GM10847 (cell line): ENCODE data around the gene MSI2.

Experiments
- POLR2A ChIP-seq: IDR thresholded peaks from 2 replicates; pipeline ENCODE4 v1.6.1; 2011; ENCODE audit not compliant: insufficient read length; ENCODE audit errors: extremely low read depth

MSI2 gene

GRCh38 chr17:57311281-57312216 is 55.2 kb downstream of the MSI2 start:
- no peak for TF ChIP-seq POLR2A

DNA sequence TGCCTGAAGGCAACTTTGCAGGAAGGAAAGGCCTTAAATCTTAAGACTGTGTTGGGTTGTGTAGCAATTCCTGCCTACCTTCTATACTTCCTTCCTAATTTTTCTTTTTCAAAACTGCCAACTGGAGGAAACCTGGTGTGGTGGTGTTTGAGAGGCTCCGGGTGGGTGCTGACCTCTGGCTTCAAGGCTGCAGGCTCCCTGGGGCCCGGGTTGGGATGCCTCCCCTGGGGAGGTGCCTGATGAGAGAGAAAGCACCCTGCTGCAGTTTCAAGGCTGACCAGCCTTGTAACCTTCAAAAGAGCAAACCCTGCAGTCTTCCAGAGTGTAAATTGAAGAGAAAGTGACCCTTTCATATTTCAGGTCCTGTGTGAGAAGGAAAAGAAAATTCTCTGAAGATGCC is 55.9 kb downstream of the MSI2 start:
- no peak for TF ChIP-seq POLR2A

GRCh38 chr17:57313097-57313835 is 56.9 kb downstream of the MSI2 start:
- no peak for TF ChIP-seq POLR2A

- TF ChIP-seq POLR2A = no peak
Measured at GRCh38 chr17:57315061-57316015, 59.0 kb downstream of the MSI2 start.

GRCh38 chr17:57316361-57316760 is 60.0 kb downstream of the MSI2 start:
- no peak for TF ChIP-seq POLR2A

GRCh38 chr17:57317079-57317478 is 60.8 kb downstream of the MSI2 start:
- TF ChIP-seq POLR2A = no peak

- TF ChIP-seq POLR2A = no peak
Measured at GRCh38 chr17:57318913-57319312, 62.6 kb downstream of the MSI2 start.

DNA sequence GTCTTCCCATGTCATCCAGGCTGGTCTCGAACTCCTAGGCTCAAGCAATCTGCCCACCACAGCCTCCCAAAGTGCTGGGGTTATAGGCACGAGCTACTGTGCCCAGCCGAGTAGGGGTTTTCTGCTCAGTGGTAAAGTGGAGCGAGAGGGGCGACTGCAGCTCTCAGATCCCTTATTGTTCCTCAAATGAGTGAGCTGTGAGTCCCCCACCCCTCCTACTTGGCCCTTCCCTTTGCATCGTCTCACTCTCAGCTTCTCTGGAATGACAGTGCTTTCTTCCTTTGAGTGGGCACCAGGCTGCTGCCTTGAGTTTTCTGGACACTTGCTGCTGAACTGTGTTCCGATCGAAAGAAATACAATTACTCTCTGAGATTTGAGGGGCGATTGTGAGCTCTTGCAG is 63.5 kb downstream of the MSI2 start:
- TF ChIP-seq POLR2A = no peak

- no peak for TF ChIP-seq POLR2A
Measured at GRCh38 chr17:57323391-57323790, 67.1 kb downstream of the MSI2 start.

GRCh38 chr17:57324060-57324459 is 67.7 kb downstream of the MSI2 start:
- no peak for TF ChIP-seq POLR2A

DNA sequence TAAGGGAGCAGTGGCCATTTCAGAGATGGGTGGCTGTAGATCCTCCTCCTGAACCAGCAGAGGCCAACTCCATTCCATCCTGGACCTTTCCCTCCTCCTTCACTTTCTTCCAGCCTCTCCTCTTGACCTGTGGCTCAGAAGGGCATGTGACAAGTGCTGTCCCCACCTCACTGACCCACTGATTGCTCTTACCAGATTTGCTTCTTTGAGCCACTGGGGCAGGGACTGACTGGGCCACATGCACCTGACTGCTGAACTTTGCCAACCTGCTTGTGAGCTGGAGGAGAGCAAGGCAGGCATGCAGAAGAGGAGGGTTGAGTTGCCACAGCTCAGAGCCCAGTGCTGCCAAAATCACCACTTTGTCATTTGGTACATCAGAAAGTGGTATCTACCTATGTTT is 68.3 kb downstream of the MSI2 start:
- TF ChIP-seq POLR2A = no peak

DNA sequence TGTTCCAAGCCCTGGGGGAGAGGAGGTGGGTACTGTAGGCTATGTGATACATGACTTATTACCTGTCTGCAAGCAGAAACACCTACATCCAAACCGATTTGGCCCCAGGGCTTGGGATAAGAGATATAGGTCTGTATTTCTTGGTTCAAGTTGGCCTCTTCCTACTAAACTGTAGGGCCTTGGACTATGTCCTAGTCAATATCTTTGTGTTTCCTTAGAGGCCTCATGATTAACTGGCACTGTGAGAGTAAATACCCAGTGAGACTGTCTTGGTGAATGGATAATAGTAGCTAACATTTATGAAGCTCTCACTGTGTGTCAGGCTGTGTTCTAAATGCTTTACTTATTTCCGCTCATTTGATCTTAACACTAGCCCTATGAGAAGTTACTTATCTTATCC is 70.0 kb downstream of the MSI2 start:
- no peak for TF ChIP-seq POLR2A

GRCh38 chr17:57326764-57327163 is 70.4 kb downstream of the MSI2 start:
- TF ChIP-seq POLR2A = no peak

DNA sequence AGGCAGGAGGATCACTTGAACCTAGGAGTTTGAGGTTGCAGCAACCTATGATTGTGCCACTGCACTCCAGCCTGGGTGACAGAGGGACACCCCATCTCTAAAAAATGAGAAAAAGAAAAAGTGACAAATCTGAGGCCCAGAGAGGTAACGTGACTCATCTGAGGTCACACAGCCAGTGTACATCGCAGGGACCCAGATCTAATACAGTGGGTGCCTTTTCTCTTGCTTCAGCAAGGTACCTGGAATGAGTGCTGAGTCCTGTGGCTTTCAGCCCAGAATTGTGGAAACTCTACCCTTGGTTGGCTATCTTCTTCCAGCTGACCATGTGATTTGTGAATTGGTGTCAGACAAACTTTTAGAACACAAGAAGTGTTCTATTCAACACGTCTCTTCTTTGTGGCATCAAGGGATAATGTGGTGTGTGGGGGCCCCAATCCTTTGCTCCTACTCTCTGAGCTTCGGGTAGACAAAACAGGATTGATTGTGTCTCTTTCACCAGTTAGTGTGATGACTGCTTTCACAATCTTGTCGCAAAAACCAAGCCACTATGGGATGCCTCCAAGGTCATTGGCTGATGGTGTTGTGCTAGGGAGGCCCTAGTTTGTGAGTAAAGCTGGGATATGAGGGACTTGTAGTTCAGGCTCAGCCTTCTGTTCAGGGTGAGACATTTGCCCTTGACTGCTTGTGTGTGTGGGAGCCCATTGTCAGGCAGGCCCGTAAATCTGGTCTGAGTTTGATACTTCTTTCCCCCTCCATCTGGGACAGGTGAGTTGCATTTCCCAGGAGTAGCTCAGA is 71.0 kb downstream of the MSI2 start:
- no peak for TF ChIP-seq POLR2A
